IMR-90 (cell line): Measurements from ENCODE around the gene GNPTG. TPM values are rescaled to one million over a fixed set of nuclear protein-coding genes. Genes with fewer than 3 reads are reported as not detected.

Source experiments
- ATAC-seq: fragments of 200-7000 bp; cut with Tn5 transposase; 2 replicates; pipeline ENCODE4 v1.9.1; 2020; ENCODE audit warnings: low read depth, mild to moderate bottlenecking, moderate library complexity
- BruUV-seq: library from RNA; stranded (reverse); fragments of 400-500 nt; replicated peaks from 2 replicates; lab custom pipeline; 2021; lab: Mats Ljungman, UMichigan
- CTCF ChIA-PET: fragments of 300-600 bp; formaldehyde crosslinking; extraction: SDS; loops from one replicate; lab custom pipeline; 2021; ENCODE audit warnings: antibody characterized with exemption; lab: Yijun Ruan, JAX
- POLR2A ChIA-PET: fragments of 300-600 bp; sonication (Branson Sonifier 250); formaldehyde crosslinking; loops from one replicate; lab custom pipeline; 2022; ENCODE audit warnings: antibody characterized with exemption; ENCODE audit not compliant: unreplicated experiment; lab: Charles Lee
- DNase-seq: peaks from one replicate; pipeline ENCODE4 v3.0.0; 2013
- H2AFZ ChIP-seq: replicated peaks from 2 replicates; pipeline ENCODE3; 2013; ENCODE audit warnings: low read length, mild to moderate bottlenecking; ENCODE audit not compliant: poor library complexity
- H2AK5ac ChIP-seq: 2 replicates; pipeline ENCODE4 v1.6.1; 2013; ENCODE audit warnings: low read depth, low read length, inconsistent platforms
- H2AK9ac ChIP-seq: replicated peaks from 2 replicates; pipeline ENCODE3; 2013; ENCODE audit warnings: mild to moderate bottlenecking, low read depth, low read length, moderate library complexity; ENCODE audit not compliant: poor library complexity
- H2BK120ac ChIP-seq: 2 replicates; pipeline ENCODE4 v1.6.1; 2013; ENCODE audit warnings: low read depth, low read length, inconsistent platforms
- H2BK15ac ChIP-seq: 3 replicates; pipeline ENCODE4 v1.6.1; 2013; ENCODE audit warnings: low read depth, low read length, inconsistent platforms
- H2BK20ac ChIP-seq: 2 replicates; pipeline ENCODE4 v1.6.1; 2013; ENCODE audit warnings: low read depth, mild to moderate bottlenecking, inconsistent platforms, low read length, moderate library complexity
- H2BK5ac ChIP-seq: 2 replicates; pipeline ENCODE4 v1.6.1; 2013; ENCODE audit warnings: mild to moderate bottlenecking, low read depth, low read length, inconsistent platforms; ENCODE audit not compliant: poor library complexity, severe bottlenecking
- H3K14ac ChIP-seq: replicated peaks from 2 replicates; pipeline ENCODE4 v1.6.1; 2013; ENCODE audit warnings: low read depth, low read length, inconsistent platforms
- H3K18ac ChIP-seq: 2 replicates; pipeline ENCODE4 v1.6.1; 2013; ENCODE audit warnings: low read depth, low read length, control low read depth
- H3K23ac ChIP-seq: 2 replicates; pipeline ENCODE4 v1.6.1; 2013; ENCODE audit warnings: low read depth, low read length, inconsistent platforms
- H3K27ac ChIP-seq: 2 replicates; pipeline ENCODE4 v1.5.1; 2013; ENCODE audit warnings: mild to moderate bottlenecking, control low read depth, low read length; ENCODE audit not compliant: insufficient read depth
- H3K27me3 ChIP-seq: 2 replicates; pipeline ENCODE4 v1.6.1; 2013; ENCODE audit warnings: low read length; ENCODE audit not compliant: control insufficient read depth, insufficient read depth
- H3K36me3 ChIP-seq: 2 replicates; pipeline ENCODE4 v1.6.1; 2013; ENCODE audit warnings: low read length, mixed read lengths; ENCODE audit not compliant: control insufficient read depth, insufficient read depth
- H3K4ac ChIP-seq: 2 replicates; pipeline ENCODE4 v1.6.1; 2013; ENCODE audit warnings: low read depth, low read length, inconsistent platforms
- H3K4me1 ChIP-seq: 2 replicates; pipeline ENCODE4 v1.6.1; 2013; ENCODE audit warnings: low read length, mixed read lengths; ENCODE audit not compliant: control insufficient read depth, insufficient read depth
- H3K4me2 ChIP-seq: 2 replicates; pipeline ENCODE4 v1.6.1; 2013; ENCODE audit warnings: low read depth, mild to moderate bottlenecking, control low read depth, low read length, moderate library complexity
- H3K4me3 ChIP-seq: 2 replicates; pipeline ENCODE4 v1.5.1; 2013; ENCODE audit warnings: low read depth, mild to moderate bottlenecking, control low read depth, low read length, moderate library complexity; ENCODE audit not compliant: insufficient read depth
- H3K56ac ChIP-seq: 2 replicates; pipeline ENCODE4 v1.6.1; 2013; ENCODE audit warnings: low read length, inconsistent platforms; ENCODE audit not compliant: insufficient read depth; ENCODE audit errors: extremely low read depth
- H3K79me1 ChIP-seq, 2 experiments: 2 replicates each; pipeline ENCODE4 v1.6.1; 2013; ENCODE audit warnings: low read length in 2 of 2, inconsistent platforms in 1 of 2, low read depth in 1 of 2
- H3K9ac ChIP-seq: 2 replicates; pipeline ENCODE4 v1.6.1; 2013; ENCODE audit warnings: low read depth, low read length, control low read depth
- H3K9me1 ChIP-seq: 2 replicates; pipeline ENCODE4 v1.6.1; 2013; ENCODE audit warnings: low read length, inconsistent platforms; ENCODE audit not compliant: insufficient read depth
- H3K9me3 ChIP-seq: 2 replicates; pipeline ENCODE4 v1.6.1; 2013; ENCODE audit warnings: low read length; ENCODE audit not compliant: control insufficient read depth, insufficient read depth
- H4K20me1 ChIP-seq: 2 replicates; pipeline ENCODE4 v1.6.1; 2013; ENCODE audit warnings: low read length, inconsistent platforms; ENCODE audit not compliant: insufficient read depth
- H4K5ac ChIP-seq: 2 replicates; pipeline ENCODE4 v1.6.1; 2013; ENCODE audit warnings: mild to moderate bottlenecking, low read depth, low read length, control low read depth
- H4K8ac ChIP-seq, 2 experiments: 2 replicates each; pipeline ENCODE4 v1.6.1; 2013; ENCODE audit warnings: low read depth in 2 of 2, low read length in 2 of 2, control low read depth in 1 of 2, inconsistent platforms in 1 of 2
- H4K91ac ChIP-seq: 2 replicates; pipeline ENCODE4 v1.6.1; 2013; ENCODE audit warnings: low read depth, low read length, inconsistent platforms; ENCODE audit not compliant: insufficient read depth
- BHLHE40 ChIP-seq: fragments of 150-350 bp; IDR thresholded peaks from 2 replicates; pipeline ENCODE4 v1.6.1; 2016; ENCODE audit warnings: mild to moderate bottlenecking, low read depth, low read length
- CEBPB ChIP-seq: IDR thresholded peaks from 2 replicates; pipeline ENCODE4 v1.6.1; 2012; ENCODE audit warnings: low read depth, low read length, improper control_type of control experiment
- CTCF ChIP-seq: conservative IDR thresholded peaks from 2 replicates; pipeline ENCODE4 v1.5.1; 2012; ENCODE audit warnings: mild to moderate bottlenecking, low read depth, low read length, improper control_type of control experiment
- FOS ChIP-seq: fragments of 150-350 bp; IDR thresholded peaks from 2 replicates; pipeline ENCODE4 v1.6.1; 2016; ENCODE audit warnings: low read depth, low read length
- MAFK ChIP-seq: IDR thresholded peaks from 2 replicates; pipeline ENCODE4 v1.6.1; 2012; ENCODE audit warnings: low read depth, low read length, improper control_type of control experiment
- MAZ ChIP-seq: IDR thresholded peaks from 2 replicates; pipeline ENCODE4 v1.6.1; 2012; ENCODE audit warnings: low read depth, mild to moderate bottlenecking, low read length, improper control_type of control experiment, moderate library complexity, borderline replicate concordance
- MXI1 ChIP-seq: IDR thresholded peaks from 2 replicates; pipeline ENCODE4 v1.6.1; 2012; ENCODE audit warnings: low read depth, mild to moderate bottlenecking, low read length, moderate library complexity, borderline replicate concordance
- NFE2L2 ChIP-seq: fragments of 150-350 bp; IDR thresholded peaks from 2 replicates; pipeline ENCODE4 v1.6.1; 2016; ENCODE audit warnings: low read depth, mild to moderate bottlenecking, low read length
- POLR2A ChIP-seq: IDR thresholded peaks from 2 replicates; pipeline ENCODE4 v1.6.1; 2012; ENCODE audit warnings: mild to moderate bottlenecking, low read depth, low read length
- RAD21 ChIP-seq: IDR thresholded peaks from 2 replicates; pipeline ENCODE4 v1.6.1; 2012; ENCODE audit warnings: low read length, improper control_type of control experiment
- RCOR1 ChIP-seq: IDR thresholded peaks from 2 replicates; pipeline ENCODE4 v1.6.1; 2012; ENCODE audit warnings: mild to moderate bottlenecking, low read length, improper control_type of control experiment; ENCODE audit not compliant: insufficient replicate concordance
- RFX5 ChIP-seq: IDR thresholded peaks from 2 replicates; pipeline ENCODE4 v1.8.0; 2012; ENCODE audit warnings: low read depth, mild to moderate bottlenecking, low read length, moderate library complexity
- SMC3 ChIP-seq: fragments of 150-350 bp; IDR thresholded peaks from 2 replicates; pipeline ENCODE4 v1.6.1; 2016; ENCODE audit warnings: low read depth, mild to moderate bottlenecking, antibody characterized with exemption, low read length, moderate library complexity
- USF2 ChIP-seq: fragments of 150-350 bp; IDR thresholded peaks from 2 replicates; pipeline ENCODE4 v1.6.1; 2017; ENCODE audit warnings: mild to moderate bottlenecking, antibody characterized with exemption, low read length, low read depth
- WGBS, 2 experiments: methylation state at CpG; one replicate each; pipeline versions ENCODE4 v1.1.5 to v1.1.7; 2013; ENCODE audit warnings: missing lambda C conversion rate in 2 of 2; ENCODE audit not compliant: insufficient read length in 1 of 2; ENCODE audit errors: extremely low coverage in 2 of 2; 5-methylcytosine and 5-hydroxymethylcytosine counted together
- dilution Hi-C: fragments of 300-500 bp; cut with HindIII; formaldehyde crosslinking; loops from one replicate; pipeline ENCODE4 v1.14.3; 2018; ENCODE audit warnings: low sequenced_read_pairs; ENCODE audit not compliant: unreplicated experiment
- in situ Hi-C: fragments of 300-500 bp; cut with MboI; formaldehyde crosslinking; loops from 3 replicates; pipeline ENCODE4 v1.14.3; 2019; ENCODE audit warnings: low sequenced_read_pairs, inconsistent platforms, mixed read lengths
- intact Hi-C: fragments of 100-400 bp; cut with micrococcal nuclease; formaldehyde crosslinking; loops from 2 replicates; pipeline ENCODE4 v1.10.0; 2022
- polyA plus RNA-seq, 3 experiments: library from polyadenylated mRNA; depleted of rRNA; stranded (reverse); fragments of >200 nt; gene quantifications; 2 replicates each; pipeline ENCODE4 v1.2.3, GENCODE V29; 2012; ENCODE audit warnings: low replicate concordance in 1 of 3
- total RNA-seq: library from RNA; depleted of rRNA; stranded (reverse); fragments of >200 nt; gene quantifications from 2 replicates; pipeline ENCODE4 v1.2.3, GENCODE V29; 2012
- TF ChIP-seq, protein P1 (sequence below): fragments of 150-350 bp; IDR thresholded peaks from 2 replicates; pipeline ENCODE4 v1.6.1; 2016; ENCODE audit warnings: low read depth, mild to moderate bottlenecking, low read length, moderate library complexity, borderline replicate concordance

The GNPTG gene
- total and polyA plus RNA-seq, 2 of the 4 experiments (the other 2 are of a cell fraction) = 14.9 to 70.8 TPM

DNA sequence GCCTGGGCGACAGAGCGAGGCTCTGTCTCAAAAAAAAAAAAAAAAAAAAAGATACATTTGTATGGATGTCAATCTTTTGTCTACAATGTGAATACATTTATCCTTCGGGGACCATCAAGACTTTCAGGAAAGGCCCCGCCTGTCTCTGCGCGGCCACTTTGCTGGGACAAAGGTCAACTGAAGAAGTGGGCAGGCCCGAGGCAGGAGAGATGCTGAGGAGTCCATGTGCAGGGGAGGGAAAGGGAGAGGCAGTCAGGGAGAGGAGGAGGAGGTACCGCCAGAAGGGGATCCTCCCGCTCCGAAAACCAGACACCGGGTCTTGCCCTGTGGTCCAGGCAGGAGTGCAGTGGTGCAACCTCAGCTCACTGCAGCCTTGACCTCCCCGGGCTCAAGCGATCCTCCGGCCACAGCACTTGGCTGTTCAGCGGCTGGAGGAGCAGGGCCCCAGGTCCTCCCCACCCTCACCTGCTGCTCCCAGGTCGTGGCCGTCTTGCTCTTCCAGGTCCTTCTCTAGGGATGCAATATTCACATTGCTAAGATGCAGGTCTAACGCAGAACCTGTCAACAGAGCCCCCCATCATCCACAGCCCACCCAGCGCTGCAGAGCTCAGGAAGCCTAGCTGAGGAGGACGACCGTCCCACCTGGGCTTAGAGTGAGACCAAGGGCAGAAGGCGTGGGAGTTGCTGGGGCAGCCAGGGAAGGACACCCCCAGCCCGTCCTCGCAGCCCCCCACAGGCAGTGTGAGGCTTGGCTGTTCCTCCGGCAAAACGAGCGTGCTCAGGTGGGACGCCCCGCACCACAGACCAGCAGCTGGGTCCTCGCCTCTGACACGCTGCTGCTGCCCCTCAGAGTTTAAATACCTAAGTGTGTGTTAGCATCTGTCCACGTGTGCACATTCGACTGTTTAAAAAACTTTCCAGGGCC lies 19.6 kb downstream of the GNPTG start:
- peaks cover 33% of the 10 kb centered on the region for H3K36me3 ChIP-seq
- H2BK15ac ChIP-seq = no peak overlapping the region
- no peak overlapping the region for H3K9ac ChIP-seq
- dilution Hi-C loops (no loop called here), intact Hi-C loops (no loop called here), in situ Hi-C loops (no loop called here)
- H3K4me1 ChIP-seq = no peaks in the 10 kb centered on the region
- no peak overlapping the region for H2BK120ac ChIP-seq
- H2BK20ac ChIP-seq = no peak overlapping the region
- no peak overlapping the region for H2BK5ac ChIP-seq
- H3K27ac ChIP-seq = no peak overlapping the region
- no peak overlapping the region for H3K18ac ChIP-seq
- H3K9me3 ChIP-seq = no peaks in the 10 kb centered on the region
- no peak overlapping the region for H4K8ac ChIP-seq
- no peak overlapping the region for H3K23ac ChIP-seq
- ATAC-seq = no peak
- H4K91ac ChIP-seq = no peak overlapping the region
- H3K4me2 ChIP-seq = no peak overlapping the region
- no peaks in the 10 kb centered on the region for H3K9me1 ChIP-seq
- no peak overlapping the region for H2AFZ ChIP-seq
- H3K56ac ChIP-seq = no peak overlapping the region
- CTCF ChIA-PET = no interaction called here
- no peak overlapping the region for H2AK9ac ChIP-seq
- POLR2A ChIA-PET = no interaction called here
- BruUV-seq = no TSS peak
- 98% methylated on average over 8 of the region's 33 CpGs; no CpG with 5 or more reads in 1 of the 2 experiments for WGBS, 2 experiments
- no peak overlapping the region for H2AK5ac ChIP-seq
- peaks cover 0 to 12% of the 10 kb centered on the region in 2 experiments; a peak in 2 of 4 replicates for H3K79me1 ChIP-seq
- H3K27me3 ChIP-seq = no peaks in the 10 kb centered on the region
- H4K5ac ChIP-seq = no peak overlapping the region
- H3K14ac ChIP-seq = no peak overlapping the region
- no peak for DNase-seq
- H3K4me3 ChIP-seq = no peak overlapping the region
- H4K20me1 ChIP-seq = no peaks in the 10 kb centered on the region; the same call in 1 of the 2 replicates
- no peak overlapping the region for H3K4ac ChIP-seq
- no peak for TF ChIP-seq MAFK
- no peak for TF ChIP-seq RFX5
- no peak for TF ChIP-seq CTCF
- TF ChIP-seq SMC3 = no peak
- no peak for TF ChIP-seq FOS
- TF ChIP-seq MXI1 = no peak
- TF ChIP-seq BHLHE40 = no peak
- no peak for TF ChIP-seq CEBPB
- TF ChIP-seq, protein P1, sequence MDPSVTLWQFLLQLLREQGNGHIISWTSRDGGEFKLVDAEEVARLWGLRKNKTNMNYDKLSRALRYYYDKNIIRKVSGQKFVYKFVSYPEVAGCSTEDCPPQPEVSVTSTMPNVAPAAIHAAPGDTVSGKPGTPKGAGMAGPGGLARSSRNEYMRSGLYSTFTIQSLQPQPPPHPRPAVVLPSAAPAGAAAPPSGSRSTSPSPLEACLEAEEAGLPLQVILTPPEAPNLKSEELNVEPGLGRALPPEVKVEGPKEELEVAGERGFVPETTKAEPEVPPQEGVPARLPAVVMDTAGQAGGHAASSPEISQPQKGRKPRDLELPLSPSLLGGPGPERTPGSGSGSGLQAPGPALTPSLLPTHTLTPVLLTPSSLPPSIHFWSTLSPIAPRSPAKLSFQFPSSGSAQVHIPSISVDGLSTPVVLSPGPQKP = no peak
- TF ChIP-seq RCOR1 = no peak
- no peak for TF ChIP-seq MAZ
- no peak for TF ChIP-seq RAD21
- no peak for TF ChIP-seq POLR2A
- TF ChIP-seq USF2 = no peak
- no peak for TF ChIP-seq NFE2L2
